Bone marrow (tissue), 2 donors: Measurements from ENCODE around the gene RFFL.

Experiments
- DNase-seq, 2 donors: peaks; one replicate each; lab custom pipeline; 2025; lab: John Stamatoyannopoulos, UW

Gene RFFL

GRCh38 chr17:34974794-34975785, 88.4 kb downstream of the RFFL start:
- no peak for DNase-seq

GRCh38 chr17:34974179-34974578, 89.3 kb downstream of the RFFL start:
- DNase-seq = no peak

- DNase-seq = peak; percentile 87 to 94
Measured at GRCh38 chr17:34961093-34961911, 102.2 kb downstream of the RFFL start, which contains the start of the genes CCT6B and ZNF830. Gene CCT6B (minus strand): TSS chr17:34961460. CDS start chr17:34961393, 67 bp downstream. Gene ZNF830 (plus strand): TSS chr17:34961540. CDS start chr17:34961567, 27 bp downstream.

- no peak for DNase-seq
Measured at GRCh38 chr17:34958438-34958837, 105.1 kb downstream of the RFFL start.
